NCI-H2081 treated with DMSO at 0.1 percent for 48 hours (cell line): Measurements from ENCODE around the gene SUPT3H.
"Not testable (repeated sequence)": the region's sequence is repeated elsewhere in the genome, so short reads cannot be mapped to it uniquely, and the experiment has no call there.

ENCODE experiments used
- DNase-seq: peaks from one replicate; lab custom pipeline; 2025; lab: John Stamatoyannopoulos, UW

The SUPT3H gene

GRCh38 chr6:45255434-45255833 is 122.3 kb downstream of the SUPT3H start:
- no peak for DNase-seq

DNA sequence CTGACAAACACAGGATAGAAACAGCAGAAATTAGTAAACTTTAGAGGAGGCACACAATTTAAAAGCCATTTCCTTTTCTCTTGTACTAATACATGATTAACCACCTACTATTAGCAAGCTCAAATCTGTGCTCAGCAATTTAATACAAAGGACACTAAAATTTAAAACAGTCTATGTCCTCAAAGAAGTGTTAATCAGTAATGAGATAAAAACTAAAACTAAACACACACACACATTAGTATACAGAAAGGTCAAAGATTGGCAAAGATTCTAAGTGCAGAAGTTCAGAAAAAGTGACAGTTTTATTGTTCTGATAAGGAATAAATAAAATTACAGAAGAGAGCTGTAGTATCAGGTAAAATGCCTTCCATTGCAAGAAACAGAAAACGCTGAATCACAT is 123.5 kb downstream of the SUPT3H start:
- no peak for DNase-seq

GRCh38 chr6:45253453-45253852 is 124.3 kb downstream of the SUPT3H start:
- DNase-seq: no peak

- DNase-seq: no peak
Measured at GRCh38 chr6:45231660-45232059, 146.1 kb downstream of the SUPT3H start.

DNA sequence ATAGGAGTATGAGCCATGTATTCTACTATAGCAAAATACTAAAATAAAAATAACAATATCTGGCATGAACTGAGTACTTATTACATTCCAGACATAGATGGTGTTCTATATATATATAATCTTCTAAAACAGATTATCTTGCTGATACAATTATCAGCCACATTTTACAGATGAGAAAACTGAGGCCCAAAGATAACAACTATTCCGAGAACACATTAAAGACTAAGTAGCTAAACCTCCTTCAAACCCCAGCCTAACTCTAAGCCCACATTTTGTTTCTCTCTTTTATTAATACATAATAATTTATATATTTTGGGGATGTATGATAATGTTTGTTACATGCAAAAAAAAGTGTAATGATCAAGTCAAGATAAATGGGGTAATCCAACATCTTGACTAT is 148.3 kb downstream of the SUPT3H start:
- DNase-seq: no peak

DNA sequence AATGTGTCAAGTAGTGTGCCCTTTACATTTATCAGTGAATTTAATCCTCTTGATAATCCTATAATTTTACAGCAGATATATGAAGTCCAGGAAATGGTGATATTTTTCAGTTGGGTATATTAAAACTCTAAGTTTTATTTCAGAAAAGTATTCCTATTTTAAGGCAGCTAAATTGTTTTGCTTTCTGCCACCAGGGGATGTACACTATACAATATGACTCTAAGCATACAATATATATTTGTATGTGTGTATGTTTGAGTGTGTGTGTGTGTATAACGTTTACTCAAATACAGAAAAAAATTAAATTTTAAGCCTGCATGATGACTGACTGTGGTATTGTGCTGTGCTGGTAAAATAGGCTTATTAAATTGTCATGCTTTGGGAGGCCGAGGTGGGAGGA is 151.7 kb downstream of the SUPT3H start:
- DNase-seq: no peak

DNA sequence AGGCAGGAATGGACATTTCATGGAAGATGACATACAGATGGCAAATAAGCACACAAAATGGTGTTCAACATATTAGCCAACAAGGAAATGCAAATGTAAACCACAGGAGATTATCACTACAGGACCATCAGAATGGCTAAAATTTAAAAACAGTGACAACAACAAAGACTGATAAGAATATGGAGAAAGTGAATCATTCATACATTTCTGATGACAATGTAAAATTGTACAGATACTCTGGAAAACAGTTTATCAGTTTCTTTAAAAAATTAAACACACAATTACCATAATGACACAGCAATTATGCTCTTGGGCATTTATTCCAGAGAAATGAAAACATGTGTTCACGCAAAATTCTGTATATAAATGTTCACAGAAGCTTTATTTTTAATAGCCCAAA is 155.4 kb downstream of the SUPT3H start:
- no peak for DNase-seq

DNA sequence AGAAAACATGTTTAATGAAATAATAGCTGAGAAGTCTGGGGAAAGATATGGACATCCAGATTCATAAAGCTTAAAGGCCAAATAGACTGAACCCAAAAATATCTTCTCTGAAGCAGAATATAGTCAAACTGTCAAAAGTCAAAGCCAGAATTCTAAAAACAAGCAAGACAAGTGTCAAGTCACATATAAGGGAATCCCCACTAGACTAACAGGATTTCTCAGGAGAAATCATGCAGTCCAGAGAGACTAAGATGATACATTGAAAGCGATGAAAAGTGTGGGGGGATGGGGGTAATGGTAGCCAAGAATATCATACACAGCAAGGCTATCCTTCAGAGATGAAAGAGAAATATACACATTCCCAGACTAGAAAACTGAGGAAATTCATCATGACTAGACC is 162.0 kb downstream of the SUPT3H start:
- no peak for DNase-seq

GRCh38 chr6:45212976-45213375 is 164.8 kb downstream of the SUPT3H start:
- DNase-seq: no peak

DNA sequence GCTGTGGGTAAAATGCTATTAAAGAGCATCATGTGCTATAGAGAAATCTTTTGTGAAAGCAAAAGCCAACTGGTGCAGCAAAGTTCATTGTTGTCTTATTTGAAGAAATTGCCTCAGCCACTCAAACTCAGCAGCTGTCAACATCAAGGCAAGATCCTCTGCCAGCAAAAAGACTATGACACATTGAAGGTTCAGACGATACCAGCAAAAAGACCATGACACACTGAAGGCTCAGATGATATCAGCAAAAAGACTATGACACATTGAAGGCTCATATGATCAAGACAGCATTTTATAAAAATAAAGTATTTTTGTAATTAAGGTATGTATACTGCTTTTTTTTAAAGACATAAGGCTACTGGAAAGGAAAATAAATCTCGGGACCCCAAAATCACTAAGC is 168.0 kb downstream of the SUPT3H start:
- no peak for DNase-seq

- no peak for DNase-seq
Measured at GRCh38 chr6:45206793-45207492, 170.8 kb downstream of the SUPT3H start.

- DNase-seq: no peak
Measured at GRCh38 chr6:45201484-45201883, 176.2 kb downstream of the SUPT3H start.

DNA sequence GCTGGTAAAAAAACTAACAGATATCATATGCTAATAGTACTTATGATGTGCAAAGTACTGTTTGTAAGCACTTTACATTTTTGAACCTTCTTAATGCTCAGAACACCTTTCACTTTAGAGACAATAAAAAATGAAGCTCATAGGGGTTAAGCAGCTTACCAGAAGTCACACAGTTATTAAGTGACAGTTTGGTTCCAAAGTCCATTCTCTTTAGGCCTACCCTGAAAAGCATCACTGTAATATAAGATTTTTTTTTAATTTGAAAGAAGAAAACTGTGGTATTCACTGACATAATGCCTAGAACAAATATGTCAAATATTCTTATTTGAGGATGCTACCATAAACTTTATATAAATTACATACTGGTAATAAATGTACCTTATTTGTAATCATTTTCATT is 177.2 kb downstream of the SUPT3H start:
- no peak for DNase-seq

GRCh38 chr6:45199554-45199953 is 178.2 kb downstream of the SUPT3H start:
- DNase-seq: no peak

DNA sequence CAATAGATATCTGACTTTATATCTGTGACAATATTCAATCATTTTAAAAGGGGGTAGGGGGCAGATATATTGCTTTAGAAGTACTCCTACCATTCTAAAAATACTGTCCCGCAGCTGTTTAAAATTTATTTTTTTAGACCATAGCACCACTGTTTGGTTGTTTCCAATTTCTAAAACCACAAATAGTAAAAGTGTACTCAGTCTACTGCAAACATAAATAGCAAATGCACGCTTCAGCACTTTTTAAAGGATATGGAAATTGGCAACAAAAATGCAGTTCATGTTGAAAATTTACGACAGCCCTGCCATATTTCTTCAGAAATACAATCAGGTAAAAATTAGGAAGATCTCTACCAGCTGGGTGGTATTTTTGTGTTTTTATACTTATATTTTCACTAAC is 181.6 kb downstream of the SUPT3H start:
- no peak for DNase-seq

GRCh38 chr6:45195137-45195536 is 182.6 kb downstream of the SUPT3H start:
- no peak for DNase-seq

- DNase-seq: no peak
Measured at GRCh38 chr6:45192556-45192955, 185.2 kb downstream of the SUPT3H start.

DNA sequence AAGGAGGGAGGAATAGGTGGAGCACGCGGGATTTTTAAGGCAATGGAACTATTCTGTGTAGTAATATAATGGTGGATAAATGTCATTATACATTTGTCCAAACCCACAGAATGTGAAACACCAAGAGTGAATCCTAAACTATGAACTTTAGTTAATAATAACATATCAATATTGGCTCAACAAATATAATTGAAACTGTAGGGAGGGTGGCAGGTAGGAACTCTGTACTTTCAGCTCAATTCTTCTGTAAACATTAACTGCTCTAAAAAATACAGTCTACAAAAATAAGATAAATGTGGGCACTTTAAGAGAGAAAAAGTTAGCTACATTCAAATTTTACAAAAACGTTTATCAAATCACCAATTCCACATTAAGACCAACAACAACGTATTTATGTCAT is 186.3 kb downstream of the SUPT3H start:
- no peak for DNase-seq

DNA sequence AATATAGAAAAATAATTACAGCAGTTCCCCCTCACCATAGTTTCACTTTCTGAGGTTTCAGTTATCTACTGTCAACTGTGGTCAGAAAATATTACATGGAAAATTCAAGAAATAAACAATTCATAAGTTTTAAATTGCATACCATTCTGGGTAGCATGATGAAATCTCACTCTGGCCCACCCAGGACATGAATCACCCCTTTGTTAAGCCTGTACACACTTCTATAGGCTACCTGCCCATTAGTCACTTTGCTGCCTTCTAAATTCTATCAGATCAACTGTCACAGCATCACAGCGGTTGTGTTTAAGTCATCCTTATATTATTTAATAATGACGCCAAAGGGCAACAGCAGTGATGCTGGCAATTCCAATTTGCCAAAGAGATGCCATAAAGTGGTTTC is 189.9 kb downstream of the SUPT3H start:
- DNase-seq: no peak

- DNase-seq: no peak
Measured at GRCh38 chr6:45185403-45186251, 192.1 kb downstream of the SUPT3H start.

GRCh38 chr6:45184937-45185336 is 192.8 kb downstream of the SUPT3H start:
- no peak for DNase-seq

- no peak for DNase-seq
Measured at GRCh38 chr6:45184040-45184439, 193.7 kb downstream of the SUPT3H start.

GRCh38 chr6:45176373-45176772 is 201.4 kb downstream of the SUPT3H start:
- DNase-seq: not testable (repeated sequence)

DNA sequence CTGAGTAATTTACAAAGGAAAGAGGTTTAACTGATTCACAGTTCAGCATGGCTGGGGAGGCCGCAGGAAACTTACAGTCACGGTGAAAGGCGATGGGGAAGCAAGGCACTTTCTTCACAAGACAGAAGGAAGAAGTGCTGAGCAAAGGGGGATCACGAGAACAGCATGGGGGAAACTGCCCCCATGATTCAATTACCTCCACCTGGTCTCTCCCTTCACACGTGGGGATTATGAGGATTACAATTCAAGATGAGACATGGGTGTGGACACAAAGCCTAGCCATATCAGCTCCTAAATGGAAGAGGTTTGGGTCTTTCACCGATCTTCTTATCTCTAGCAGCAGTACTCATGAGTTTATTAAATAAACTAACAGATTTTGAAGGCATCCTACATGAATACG is 202.5 kb downstream of the SUPT3H start:
- DNase-seq: no peak
